Glutamatergic neuron (in vitro differentiated cells): ENCODE measurements around the gene UQCR11. TPM values are rescaled to one million over a fixed set of nuclear protein-coding genes. Genes with fewer than 3 reads are reported as not detected.

Experiments used
- DNase-seq: peaks from one replicate; pipeline ENCODE4 v3.0.0; 2022
- H3K27ac Mint-ChIP-seq: one replicate; pipeline ENCODE4 v1.8.0; 2020; ENCODE audit warnings: mild to moderate bottlenecking, mixed read lengths, inconsistent platforms; ENCODE audit not compliant: unreplicated experiment
- H3K27me3 Mint-ChIP-seq: one replicate; pipeline ENCODE4 v1.8.0; 2020; ENCODE audit warnings: mild to moderate bottlenecking, moderate library complexity, mixed read lengths, inconsistent platforms; ENCODE audit not compliant: unreplicated experiment
- H3K36me3 Mint-ChIP-seq: one replicate; pipeline ENCODE4 v1.8.0; 2020; ENCODE audit warnings: mild to moderate bottlenecking, mixed read lengths, inconsistent platforms; ENCODE audit not compliant: unreplicated experiment
- H3K4me1 Mint-ChIP-seq: one replicate; pipeline ENCODE4 v1.8.0; 2020; ENCODE audit warnings: mild to moderate bottlenecking, low read depth, mixed read lengths, inconsistent platforms; ENCODE audit not compliant: unreplicated experiment
- H3K4me3 Mint-ChIP-seq: one replicate; pipeline ENCODE4 v1.8.0; 2020; ENCODE audit warnings: mild to moderate bottlenecking, mixed read lengths, inconsistent platforms; ENCODE audit not compliant: unreplicated experiment
- H3K9me3 Mint-ChIP-seq: one replicate; pipeline ENCODE4 v1.8.0; 2020; ENCODE audit warnings: mild to moderate bottlenecking, moderate library complexity, mixed read lengths, inconsistent platforms; ENCODE audit not compliant: unreplicated experiment
- CTCF ChIP-seq: fragments of 200-600 bp; sonication (generic); IDR thresholded peaks from one replicate; pipeline ENCODE4 v1.5.0; 2021; ENCODE audit not compliant: partially characterized antibody, unreplicated experiment
- total RNA-seq: library from RNA; stranded (reverse); fragmentation: NEBNext Ultra II Directional; extraction: Animal tissue kit (Norgen Biotek cat#: 25700); gene quantifications from one replicate; pipeline ENCODE4 v1.2.1, GENCODE V29; 2021; ENCODE audit not compliant: unreplicated experiment

Gene UQCR11
- total RNA-seq, 1 donor from 2014 or later = 204 TPM

- peaks cover 12% of the 10 kb centered on the region for H3K9me3 Mint-ChIP-seq
- H3K27ac Mint-ChIP-seq = peak overlapping the region; percentile 59
- H3K27me3 Mint-ChIP-seq = peaks cover 5% of the 10 kb centered on the region
- no peaks in the 10 kb centered on the region for H3K36me3 Mint-ChIP-seq
- H3K4me3 Mint-ChIP-seq = no peak overlapping the region
- H3K4me1 Mint-ChIP-seq = peaks cover 4% of the 10 kb centered on the region
- DNase-seq = peak; percentile 83
- peak; percentile 71 for TF ChIP-seq CTCF
Measured at GRCh38 chr19:1624458-1624857, 19.2 kb upstream of the UQCR11 start.

- peak overlapping the region; percentile 34 for H3K4me3 Mint-ChIP-seq
- no peak for DNase-seq
Measured at GRCh38 chr19:1622541-1622940, 17.3 kb upstream of the UQCR11 start.

DNA sequence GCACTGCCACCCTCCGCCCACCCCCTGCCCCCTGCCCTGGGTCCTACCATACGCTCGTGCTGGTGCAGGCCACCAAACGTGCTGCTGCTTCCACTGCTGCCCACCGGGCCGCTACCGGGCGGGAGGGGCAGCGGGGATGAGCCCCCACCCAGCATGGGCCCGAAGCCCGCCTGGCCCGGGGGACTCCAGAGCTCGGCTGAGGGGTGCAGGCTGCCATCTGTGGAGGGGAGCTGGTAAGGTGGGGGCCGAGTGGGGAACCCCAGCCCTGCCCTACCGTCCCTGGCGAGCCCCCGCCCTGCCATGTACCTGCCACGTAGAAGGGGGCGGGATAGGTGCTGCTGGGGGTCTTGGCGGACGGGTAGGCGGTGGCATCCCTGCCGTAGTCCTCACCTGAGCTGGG is 16.7 kb upstream of the UQCR11 start:
- H3K36me3 Mint-ChIP-seq = no peaks in the 10 kb centered on the region
- no peak overlapping the region for H3K4me3 Mint-ChIP-seq
- no peak overlapping the region for H3K27ac Mint-ChIP-seq
- TF ChIP-seq CTCF = no peak
- DNase-seq = no peak
- peaks cover 10% of the 10 kb centered on the region for H3K27me3 Mint-ChIP-seq
- peaks cover 14% of the 10 kb centered on the region for H3K9me3 Mint-ChIP-seq
- H3K4me1 Mint-ChIP-seq = peaks cover 4% of the 10 kb centered on the region

More at GRCh38 chr19:1622541-1622940, 17.3 kb upstream of the UQCR11 start:
- Mint-ChIP-seq H3K27me3 (peaks cover 10% of the 10 kb centered on the region), H3K9me3 (peaks cover 14% of the 10 kb centered on the region), H3K4me1 (peaks cover 4% of the 10 kb centered on the region), H3K27ac (peak overlapping the region; percentile 85), H3K36me3 (no peaks in the 10 kb centered on the region)
- no peak for TF ChIP-seq CTCF

DNA sequence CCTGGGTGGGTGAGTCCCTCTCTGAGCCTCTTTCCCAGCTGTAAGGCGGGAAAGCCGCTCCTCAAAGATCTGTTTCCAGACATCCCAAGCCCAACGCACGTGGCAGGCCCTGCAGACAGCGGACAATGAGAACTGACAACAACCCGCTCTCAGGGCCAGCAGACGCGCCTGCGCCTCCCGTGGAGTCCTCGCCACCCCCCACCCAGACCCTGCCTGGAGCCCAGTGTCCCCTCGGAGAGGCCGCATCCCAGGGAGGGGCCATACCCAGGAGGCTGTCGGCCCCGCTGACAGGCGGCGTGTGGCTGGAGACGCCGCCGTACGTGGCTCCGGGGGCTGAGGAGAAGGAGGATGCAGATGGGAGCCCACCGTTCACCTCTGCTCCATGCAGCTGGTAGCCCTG is 16.3 kb upstream of the UQCR11 start:
- H3K4me3 Mint-ChIP-seq = no peak overlapping the region
- H3K27ac Mint-ChIP-seq = no peak overlapping the region
- peaks cover 4% of the 10 kb centered on the region for H3K4me1 Mint-ChIP-seq
- H3K36me3 Mint-ChIP-seq = no peaks in the 10 kb centered on the region
- no peak for TF ChIP-seq CTCF
- peaks cover 16% of the 10 kb centered on the region for H3K9me3 Mint-ChIP-seq
- peaks cover 12% of the 10 kb centered on the region for H3K27me3 Mint-ChIP-seq
- no peak for DNase-seq

- H3K4me3 Mint-ChIP-seq = no peak overlapping the region
- peaks cover 12% of the 10 kb centered on the region for H3K27me3 Mint-ChIP-seq
- DNase-seq = no peak
- H3K27ac Mint-ChIP-seq = no peak overlapping the region
- H3K36me3 Mint-ChIP-seq = no peaks in the 10 kb centered on the region
- H3K9me3 Mint-ChIP-seq = peaks cover 17% of the 10 kb centered on the region
- peaks cover 4% of the 10 kb centered on the region for H3K4me1 Mint-ChIP-seq
- TF ChIP-seq CTCF = no peak
Measured at GRCh38 chr19:1621021-1621420, 15.8 kb upstream of the UQCR11 start.
